Right atrium auricular region (tissue), 2 donors: ENCODE results near the gene POLR2E. TPM values are rescaled to one million over a fixed set of nuclear protein-coding genes. Genes with fewer than 3 reads are reported as not detected.

Experiments
- DNase-seq: peaks from one replicate; pipeline ENCODE4 v3.0.0-alpha.2; 2019; ENCODE audit warnings: low spot score
- H3K27ac ChIP-seq, 2 donors: fragments of 200-600 bp; sonication (generic); 1 replicate in 1 of 2; 2 replicates in 1 of 2; pipeline ENCODE4 v1.5.1; 2016 to 2019
- H3K27me3 ChIP-seq, 2 donors: fragments of 200-600 bp; sonication (generic); one replicate each; pipeline versions ENCODE4 v1.5.1 to v1.6.0; 2017 to 2019
- H3K36me3 ChIP-seq: fragments of 200-600 bp; sonication (generic); one replicate; pipeline ENCODE4 v1.5.1; 2016
- H3K4me1 ChIP-seq, 2 donors: fragments of 200-600 bp; sonication (generic); one replicate each; pipeline versions ENCODE4 v1.5.1 to v1.6.0; 2017 to 2019
- H3K4me3 ChIP-seq, 2 donors: fragments of 200-600 bp; sonication (generic); 1 replicate in 1 of 2; 2 replicates in 1 of 2; pipeline ENCODE4 v1.5.1; 2017 to 2019; ENCODE audit warnings: mild to moderate bottlenecking in 1 of 2, moderate library complexity in 1 of 2
- H3K9me3 ChIP-seq, 2 donors: fragments of 200-600 bp; sonication (generic); one replicate each; pipeline ENCODE4 v1.5.1; 2019
- CTCF ChIP-seq, 2 donors: fragments of 200-600 bp; sonication (generic); IDR thresholded peaks; one replicate each; pipeline ENCODE4 v1.5.1; 2019; ENCODE audit warnings: antibody characterized with exemption in 2 of 2
- total RNA-seq, 2 donors: library from RNA; depleted of rRNA; stranded (reverse); fragments of >200 nt; gene quantifications; one replicate each; pipeline ENCODE4 v1.1.0, GENCODE V29; 2016

Gene POLR2E
- total RNA-seq, 2 donors from 2014 or later: 149 to 252 TPM

GRCh38 chr19:1085676-1086442 is 9.3 kb downstream of the POLR2E start:
- Histone ChIP-seq H3K27me3 (no peaks in the 10 kb centered on the region), H3K4me1 (peaks cover 0 to 31% of the 10 kb centered on the region in 2 donors), H3K9me3 (no peaks in the 10 kb centered on the region), H3K27ac (no peak overlapping the region), H3K4me3 (no peak overlapping the region), H3K36me3 (peaks cover 26% of the 10 kb centered on the region)
- no peak for TF ChIP-seq CTCF (IDR thresholded peaks at IDR 0.05)
- no peak for DNase-seq

- Histone ChIP-seq H3K4me1 (peaks cover 0 to 31% of the 10 kb centered on the region in 2 donors), H3K36me3 (peaks cover 19% of the 10 kb centered on the region), H3K27ac (no peak overlapping the region), H3K9me3 (no peaks in the 10 kb centered on the region), H3K27me3 (no peaks in the 10 kb centered on the region), H3K4me3 (no peak overlapping the region)
- no peak for DNase-seq
- TF ChIP-seq CTCF (IDR thresholded peaks at IDR 0.05): no peak
These were observed 10.0 kb downstream of the POLR2E start for GRCh38 chr19:1085053-1085658.

- Histone ChIP-seq H3K4me3 (no peak overlapping the region), H3K27me3 (no peaks in the 10 kb centered on the region), H3K27ac (no peak overlapping the region), H3K36me3 (peaks cover 11% of the 10 kb centered on the region), H3K9me3 (no peaks in the 10 kb centered on the region), H3K4me1 (peaks cover 0 to 30% of the 10 kb centered on the region in 2 donors)
- no peak for DNase-seq
- no peak for TF ChIP-seq CTCF (IDR thresholded peaks at IDR 0.05)
These were observed 10.9 kb downstream of the POLR2E start for GRCh38 chr19:1084024-1084868.

- Histone ChIP-seq H3K4me3 (peak overlapping the region in 1 of 2 donors; percentile 26), H3K9me3 (no peaks in the 10 kb centered on the region), H3K27ac (no peak overlapping the region), H3K36me3 (peaks cover under 1% of the 10 kb centered on the region), H3K27me3 (no peaks in the 10 kb centered on the region), H3K4me1 (peaks cover 0 to 19% of the 10 kb centered on the region in 2 donors)
- no peak for DNase-seq
- TF ChIP-seq CTCF (IDR thresholded peaks at IDR 0.05): no peak
These were observed 12.0 kb downstream of the POLR2E start for GRCh38 chr19:1082928-1083816.
